Measurements from ENCODE around the gene FOXL1.

GRCh38 chr16:86611941-86612340, 33.6 kb downstream of the FOXL1 start:
- no peak for TF ChIP-seq EZH2 (IDR thresholded peaks at IDR 0.05)
- no peak for TF ChIP-seq POLR2AphosphoS5 (IDR thresholded peaks at IDR 0.05; ENCODE audit: borderline replicate concordance, low read depth, low read length)
- no peak for TF ChIP-seq FOXP2 (optimal IDR thresholded peaks at IDR 0.05; ENCODE audit: control extremely low read depth, extremely low read length, insufficient read depth)
